HG03378 (cell line): ENCODE results near the gene LENG9.

Experiments used
- ATAC-seq: cut with Tn5 transposase; IDR thresholded peaks from one replicate; pipeline ENCODE4 v1.9.1; 2021; ENCODE audit warnings: mild to moderate bottlenecking, moderate library complexity; ENCODE audit not compliant: unreplicated experiment

Gene LENG9

DNA sequence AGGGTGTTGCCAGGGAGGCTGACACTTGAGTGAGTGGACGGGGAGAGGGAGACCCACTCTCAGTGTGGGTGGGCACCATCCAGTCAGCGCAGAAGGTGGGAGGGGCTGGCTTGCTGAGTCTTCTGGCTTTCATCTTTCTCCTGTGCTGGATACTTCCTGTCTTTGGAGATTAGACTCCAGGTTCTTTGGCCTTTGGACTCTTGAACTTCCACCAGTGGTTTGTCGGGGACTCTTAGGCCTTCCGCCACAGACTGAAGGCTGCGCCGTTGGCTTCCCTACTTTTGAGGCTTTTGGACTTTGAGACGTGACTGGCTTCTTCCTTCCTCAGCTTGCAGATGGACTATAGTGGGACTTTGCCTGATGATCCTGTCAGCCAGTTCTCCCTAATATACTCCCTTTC, 18.8 kb downstream of the LENG9 start:
- no peak for ATAC-seq

- ATAC-seq, result no peak
Measured at GRCh38 chr19:54440641-54441040, 22.9 kb downstream of the LENG9 start.

DNA sequence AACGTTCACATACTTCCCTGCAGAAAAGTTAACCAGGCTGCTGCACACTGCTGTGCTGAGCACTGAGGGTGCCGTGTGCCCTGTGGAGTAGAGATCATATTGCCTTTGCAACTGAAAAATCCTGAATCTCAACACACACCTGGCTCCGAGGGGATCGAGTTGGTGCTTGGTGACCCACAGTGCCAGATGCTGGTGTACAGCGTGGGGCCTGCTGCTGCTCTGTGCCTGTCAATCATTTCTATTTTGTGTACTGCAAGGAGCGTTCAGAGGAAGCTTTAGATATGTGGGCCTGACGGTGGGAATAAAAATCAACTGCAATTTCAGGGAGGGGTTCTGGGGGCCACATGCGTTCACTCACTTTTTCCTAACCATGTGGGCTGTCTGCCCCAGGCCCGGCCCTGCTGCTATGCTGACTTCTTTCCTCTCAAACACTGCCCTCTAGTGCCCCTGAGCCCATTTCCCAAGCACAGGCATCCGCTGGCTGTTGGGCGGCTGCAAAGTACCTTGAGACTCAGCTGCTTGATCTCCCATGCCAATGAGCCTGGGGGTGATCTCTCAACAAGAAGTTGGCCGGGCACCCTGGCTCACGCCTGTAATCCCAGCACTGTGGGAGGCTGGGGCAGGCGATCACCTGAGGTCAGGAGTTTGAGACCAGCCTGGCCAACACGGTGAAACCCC, 24.3 kb downstream of the LENG9 start:
- no peak for ATAC-seq

GRCh38 chr19:54436628-54437252, 26.8 kb downstream of the LENG9 start:
- no peak for ATAC-seq

DNA sequence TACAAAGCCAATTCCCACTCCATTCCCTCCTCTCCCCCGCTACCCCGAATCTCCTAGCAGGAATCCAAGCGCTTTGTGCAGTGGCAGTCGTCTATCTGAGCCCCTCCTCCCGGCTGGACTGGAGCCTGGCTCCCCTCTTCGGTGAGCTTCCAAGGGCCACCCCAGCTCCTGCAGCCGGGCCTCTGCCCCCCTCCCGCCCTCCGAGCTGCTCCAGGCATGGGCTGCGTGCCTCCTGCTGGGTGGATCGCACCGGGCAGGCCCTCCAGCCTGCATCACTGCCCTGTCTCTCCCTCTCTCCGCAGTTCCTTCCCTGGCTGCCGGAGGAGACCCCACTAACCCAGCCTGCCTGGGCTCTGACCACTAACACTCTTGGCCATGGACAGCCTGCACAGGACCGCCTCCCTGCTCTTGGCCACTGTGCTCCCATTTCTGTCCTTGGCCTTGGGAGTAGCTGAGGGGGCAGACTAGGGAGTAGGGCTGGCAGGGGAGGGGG, 27.5 kb downstream of the LENG9 start:
- ATAC-seq, result no peak

DNA sequence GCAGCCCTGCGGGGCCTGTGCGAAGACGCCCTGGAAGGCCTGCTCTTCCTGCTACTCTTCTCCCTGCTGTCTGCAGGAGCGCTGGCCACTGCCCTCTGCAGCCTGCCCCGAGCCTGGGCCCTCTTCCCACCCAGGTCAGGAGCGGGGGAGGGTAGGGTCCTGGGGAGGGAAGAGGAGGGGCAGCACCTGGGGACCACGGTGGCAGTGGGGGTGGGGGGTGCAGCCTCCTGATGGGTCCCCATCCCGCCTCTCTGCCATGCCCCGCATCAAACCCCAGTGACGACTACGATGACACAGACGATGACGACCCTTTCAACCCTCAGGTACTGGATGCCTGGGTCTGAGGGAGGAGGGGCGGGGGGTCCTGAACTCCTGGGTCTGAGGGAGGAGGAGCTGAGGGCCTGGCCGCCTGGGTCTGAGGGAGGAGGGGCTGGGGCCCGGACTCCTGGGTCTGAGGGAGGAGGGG, 28.0 kb downstream of the LENG9 start:
- no peak for ATAC-seq

- ATAC-seq, result no peak
Measured at GRCh38 chr19:54434873-54435214, 28.7 kb downstream of the LENG9 start.

- ATAC-seq, result no peak
Measured at GRCh38 chr19:54434112-54434872, 29.3 kb downstream of the LENG9 start.

DNA sequence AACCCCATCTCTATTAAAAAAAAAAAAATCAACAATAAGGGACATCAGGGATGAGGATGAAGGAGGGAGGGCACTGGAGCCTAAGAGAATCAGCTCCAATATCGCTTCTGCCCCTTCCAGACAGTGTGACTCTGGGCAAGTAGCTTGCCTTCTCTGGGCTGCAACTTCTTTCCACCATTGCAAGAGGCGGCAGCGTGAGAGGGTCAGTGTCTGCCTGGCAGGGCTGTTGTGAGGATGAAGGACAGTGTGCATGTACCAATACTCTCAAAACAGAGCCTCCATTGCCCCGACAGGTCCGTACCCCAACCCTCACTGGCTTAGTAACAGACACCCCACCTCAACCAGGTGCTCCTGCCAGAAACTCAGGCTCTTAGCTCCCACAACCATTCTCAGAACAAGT, 29.9 kb downstream of the LENG9 start:
- ATAC-seq, result no peak

DNA sequence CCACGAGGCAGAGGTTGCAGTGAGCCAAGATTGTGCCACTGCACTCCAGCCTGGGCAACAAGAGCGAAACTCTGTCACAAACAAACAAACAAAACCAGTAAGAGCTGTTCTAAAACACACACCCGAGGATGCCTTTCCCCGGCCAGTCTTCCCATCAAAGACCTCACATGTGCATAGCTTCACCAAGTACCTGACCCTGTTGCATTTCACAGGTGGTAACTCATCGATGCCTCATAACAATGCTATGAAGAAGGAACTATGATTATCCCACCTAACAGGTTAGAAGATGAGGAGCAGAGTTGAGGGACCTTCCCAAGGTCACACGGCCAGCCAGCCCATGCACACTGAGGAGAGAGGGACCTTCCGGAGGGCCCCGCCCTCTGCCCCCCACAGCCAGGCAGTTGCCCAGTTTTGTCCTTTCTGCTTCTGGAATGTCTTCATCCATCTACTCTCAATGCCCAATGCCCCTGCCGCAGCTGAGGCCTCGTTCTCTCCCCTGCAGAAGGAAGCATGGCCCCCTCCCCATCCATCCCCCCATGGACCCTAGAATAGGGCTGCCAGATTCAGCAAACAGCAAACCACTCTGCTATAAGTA, 31.3 kb downstream of the LENG9 start:
- ATAC-seq, result no peak

DNA sequence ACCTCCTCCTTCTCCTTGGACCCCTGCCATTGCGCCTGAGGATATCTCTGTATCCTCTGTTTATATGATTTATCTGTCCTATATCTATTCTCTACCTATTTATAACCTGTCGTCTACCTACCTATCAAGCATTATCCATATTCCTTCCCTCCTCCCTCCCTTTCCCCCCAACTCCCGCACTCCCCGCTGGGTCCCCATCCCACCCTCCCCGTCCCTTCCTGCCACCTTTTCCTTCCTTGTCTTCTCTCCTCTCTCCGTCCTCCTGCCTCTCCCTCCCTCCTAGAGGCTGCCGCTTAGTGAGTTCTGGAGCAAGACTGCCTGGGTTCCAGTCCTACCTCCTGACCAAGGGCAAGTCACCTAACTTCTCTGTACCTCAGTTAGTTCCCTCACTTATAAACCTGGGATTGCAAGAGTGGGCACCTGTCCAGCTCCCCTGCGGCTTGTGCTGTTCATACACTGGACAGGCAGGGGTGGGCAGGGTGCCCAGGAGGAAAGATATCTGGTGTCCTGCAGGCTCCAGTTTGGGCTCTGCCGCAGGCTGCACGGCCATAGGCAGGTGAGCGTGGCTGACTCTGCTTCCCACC, 32.2 kb downstream of the LENG9 start:
- no peak for ATAC-seq

DNA sequence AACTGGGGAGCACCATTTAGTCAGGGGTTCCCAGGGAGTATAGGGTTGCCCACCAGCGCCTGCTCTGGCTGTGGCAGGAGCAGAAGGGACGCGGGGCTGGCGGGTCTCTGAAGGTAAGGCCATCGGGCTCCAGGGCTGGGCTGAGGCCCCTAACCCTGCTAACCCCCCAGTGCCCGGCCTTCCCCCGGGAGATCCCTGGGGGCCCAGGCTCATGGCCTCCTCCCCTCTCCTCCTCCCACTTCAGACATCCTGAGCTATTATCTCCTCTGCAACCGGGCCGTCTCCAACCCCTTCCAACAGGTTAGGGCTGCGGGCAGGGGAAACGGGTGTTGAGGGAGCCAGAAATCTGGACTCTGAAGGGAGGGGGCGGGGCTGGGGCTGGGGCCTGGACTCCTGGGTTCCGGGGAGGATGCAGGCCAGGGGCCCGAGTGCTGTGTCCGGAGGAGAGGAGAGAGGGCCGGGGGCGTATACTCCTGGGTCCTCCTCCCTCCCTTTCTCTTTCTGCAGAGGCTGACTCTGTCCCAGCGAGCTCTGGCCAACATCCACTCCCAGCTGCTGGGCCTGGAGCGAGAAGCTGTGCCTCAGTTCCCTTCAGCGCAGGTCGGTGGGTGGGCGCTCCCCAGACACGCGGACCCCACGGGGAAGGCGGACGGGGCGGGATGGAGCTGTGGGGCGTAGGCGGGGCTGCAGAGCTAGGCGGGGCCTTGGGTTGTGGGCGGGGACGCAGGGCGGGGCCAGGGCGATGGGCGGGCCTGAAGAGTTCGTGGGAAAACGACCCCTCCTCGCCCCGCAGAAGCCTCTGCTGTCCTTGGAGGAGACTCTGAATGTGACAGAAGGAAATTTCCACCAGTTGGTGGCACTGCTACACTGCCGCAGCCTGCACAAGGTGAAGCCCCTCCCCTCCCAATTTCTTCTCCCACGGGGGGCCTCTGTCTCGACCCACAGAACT, 33.0 kb downstream of the LENG9 start:
- no peak for ATAC-seq

DNA sequence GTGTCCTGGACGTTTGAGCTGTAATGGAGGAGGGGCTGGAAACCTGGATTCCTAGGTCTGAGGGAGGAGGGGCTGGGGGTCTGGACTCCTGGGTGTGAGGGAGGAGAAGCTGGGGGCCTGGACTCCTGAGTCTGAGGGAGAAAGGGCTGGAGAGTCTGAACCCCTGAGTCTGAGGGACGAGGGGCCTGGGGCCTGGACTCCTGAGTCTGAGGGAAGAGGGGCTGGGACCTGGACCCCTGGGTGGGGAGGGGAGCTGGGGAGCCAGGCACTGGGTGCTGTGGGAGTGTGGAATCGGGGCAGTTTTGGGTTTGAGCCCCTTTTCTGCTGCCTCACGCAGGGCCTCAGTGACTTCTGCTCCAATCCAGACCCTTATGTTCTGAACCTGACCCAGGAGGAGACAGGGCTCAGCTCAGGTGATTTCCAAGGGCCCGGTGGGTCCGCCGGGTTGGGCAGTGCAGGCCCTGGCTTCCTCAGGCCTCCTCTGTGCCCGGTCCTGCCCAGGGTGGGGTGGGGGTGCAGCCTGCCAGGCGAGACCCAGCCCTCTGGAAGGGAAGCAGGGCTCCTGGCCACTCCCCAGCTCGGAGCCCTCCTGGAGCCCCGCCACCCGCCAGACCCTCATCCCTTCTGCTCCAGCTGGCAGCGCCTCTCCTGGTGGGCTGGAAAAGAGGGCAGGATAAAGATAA, 33.9 kb downstream of the LENG9 start:
- ATAC-seq, result no peak

DNA sequence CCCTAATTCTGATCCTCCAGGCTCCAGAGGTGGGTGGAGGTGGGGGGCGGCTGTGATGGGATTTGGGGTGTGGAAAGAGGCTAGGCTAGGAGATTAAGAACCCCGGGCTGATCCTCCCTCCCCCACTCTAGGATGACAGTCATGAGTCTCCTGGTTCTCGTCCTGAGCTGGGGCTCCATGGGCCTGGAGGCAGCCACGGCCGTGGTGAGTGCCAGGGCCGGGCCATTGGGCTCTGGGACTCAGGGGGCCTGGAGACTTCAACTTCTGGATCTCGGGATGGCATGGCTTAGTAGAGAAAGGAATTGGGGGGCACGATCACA, 34.4 kb downstream of the LENG9 start:
- ATAC-seq, result no peak

DNA sequence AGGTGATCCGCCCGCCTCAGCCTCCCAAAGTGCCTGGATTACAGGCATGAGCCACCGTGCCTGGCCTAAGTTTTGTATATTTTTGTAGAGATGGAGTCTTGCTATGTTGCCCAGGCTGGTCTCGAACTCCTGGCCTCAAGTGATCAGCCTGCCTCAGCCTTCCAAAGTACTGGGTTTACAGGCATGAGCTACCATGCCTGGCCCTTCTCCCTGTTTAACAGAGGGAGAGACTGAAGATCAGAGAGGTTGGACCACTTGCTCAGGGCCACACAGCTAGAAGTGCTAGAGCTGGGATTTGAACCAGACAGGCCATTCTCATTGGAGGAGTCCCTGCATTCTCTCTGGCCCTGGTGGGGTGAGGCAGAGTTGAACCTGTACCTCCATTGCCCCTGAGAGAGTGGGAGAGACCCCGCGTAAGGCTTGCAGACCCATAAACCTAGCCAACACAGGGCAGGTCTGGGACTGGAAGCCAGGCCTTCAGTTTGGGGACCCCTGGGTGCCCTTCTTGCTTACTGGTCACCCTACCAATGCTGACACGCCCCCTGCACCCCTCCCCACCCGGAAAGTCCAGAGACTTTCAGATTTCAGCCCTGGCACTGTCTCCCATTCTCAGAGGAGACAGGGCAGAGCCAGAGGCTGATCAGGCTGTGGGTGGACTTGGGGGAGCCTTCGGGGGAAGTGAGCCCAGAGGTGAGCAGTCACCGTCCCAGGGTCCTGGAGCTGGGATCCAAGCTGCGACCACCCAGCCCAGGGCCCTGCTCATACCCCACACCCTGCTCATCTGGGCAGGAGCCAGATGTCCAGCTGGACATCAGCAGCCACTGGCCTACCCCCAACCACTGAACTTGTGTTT, 35.0 kb downstream of the LENG9 start:
- no peak for ATAC-seq

GRCh38 chr19:54427586-54427985, 36.0 kb downstream of the LENG9 start:
- ATAC-seq, result no peak

DNA sequence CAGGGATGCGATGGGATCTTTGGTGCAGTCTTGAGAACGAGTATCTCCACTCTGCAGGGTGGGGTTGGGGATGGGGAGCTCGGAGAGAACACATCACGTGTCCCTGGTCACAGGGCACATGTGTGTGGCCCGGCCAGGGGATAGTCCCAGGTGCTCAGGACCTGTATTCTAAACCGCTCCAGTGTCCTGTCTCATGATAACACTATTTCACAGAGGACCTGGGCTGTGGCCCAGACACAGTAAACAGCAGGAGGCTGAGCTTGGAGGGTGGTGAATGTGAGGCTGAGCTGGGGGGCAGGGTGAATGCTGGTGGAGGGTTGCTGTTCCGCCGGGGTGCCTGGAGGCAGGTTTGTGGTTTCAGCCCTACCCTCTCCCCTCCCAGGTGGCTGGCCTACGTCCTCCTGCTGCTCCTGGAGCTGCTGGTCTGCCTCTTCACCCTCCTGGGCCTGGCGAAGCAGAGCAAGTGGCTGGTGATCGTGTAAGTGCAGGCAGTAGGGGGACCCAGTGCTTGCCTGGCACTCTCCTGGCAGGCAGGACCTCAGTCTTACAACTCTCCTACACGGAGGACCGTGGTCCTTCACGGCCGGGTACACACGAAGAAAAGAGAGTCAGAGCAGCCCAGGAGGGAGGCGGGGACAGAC, 37.2 kb downstream of the LENG9 start:
- ATAC-seq, result no peak

DNA sequence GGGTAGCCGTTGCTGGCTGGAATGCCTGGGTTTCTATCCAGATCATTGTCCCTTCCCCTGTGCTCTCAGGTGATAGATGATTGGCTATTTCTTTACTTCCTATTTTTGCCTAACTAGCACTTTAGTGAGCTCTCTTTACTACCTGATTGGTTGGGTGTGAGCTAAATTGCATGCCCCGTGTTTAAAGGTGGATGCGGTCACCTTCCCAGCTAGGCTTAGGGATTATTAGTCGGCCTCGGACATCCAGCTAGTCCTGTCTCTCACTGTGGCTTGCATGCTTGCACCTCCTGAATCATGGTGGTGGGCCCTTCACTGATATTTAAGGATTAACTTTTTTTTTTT, 38.2 kb downstream of the LENG9 start:
- no peak for ATAC-seq
